Stimulated activated CD8-positive, alpha-beta memory T cell treated with anti-CD3 and anti-CD28 coated beads, Interleukin-15, amount 100 ng/mL, for 48 hours (primary cell): ENCODE results near the gene UBE2Z.
"Not testable (repeated sequence)": the region's sequence is repeated elsewhere in the genome, so short reads cannot be mapped to it uniquely, and the experiment has no call there.

ENCODE experiments used
- DNase-seq, 2 donors: peaks; one replicate each; pipeline ENCODE4 v3.0.0-alpha.2; 2020; ENCODE audit warnings: low read depth in 2 of 2

Gene UBE2Z

DNA sequence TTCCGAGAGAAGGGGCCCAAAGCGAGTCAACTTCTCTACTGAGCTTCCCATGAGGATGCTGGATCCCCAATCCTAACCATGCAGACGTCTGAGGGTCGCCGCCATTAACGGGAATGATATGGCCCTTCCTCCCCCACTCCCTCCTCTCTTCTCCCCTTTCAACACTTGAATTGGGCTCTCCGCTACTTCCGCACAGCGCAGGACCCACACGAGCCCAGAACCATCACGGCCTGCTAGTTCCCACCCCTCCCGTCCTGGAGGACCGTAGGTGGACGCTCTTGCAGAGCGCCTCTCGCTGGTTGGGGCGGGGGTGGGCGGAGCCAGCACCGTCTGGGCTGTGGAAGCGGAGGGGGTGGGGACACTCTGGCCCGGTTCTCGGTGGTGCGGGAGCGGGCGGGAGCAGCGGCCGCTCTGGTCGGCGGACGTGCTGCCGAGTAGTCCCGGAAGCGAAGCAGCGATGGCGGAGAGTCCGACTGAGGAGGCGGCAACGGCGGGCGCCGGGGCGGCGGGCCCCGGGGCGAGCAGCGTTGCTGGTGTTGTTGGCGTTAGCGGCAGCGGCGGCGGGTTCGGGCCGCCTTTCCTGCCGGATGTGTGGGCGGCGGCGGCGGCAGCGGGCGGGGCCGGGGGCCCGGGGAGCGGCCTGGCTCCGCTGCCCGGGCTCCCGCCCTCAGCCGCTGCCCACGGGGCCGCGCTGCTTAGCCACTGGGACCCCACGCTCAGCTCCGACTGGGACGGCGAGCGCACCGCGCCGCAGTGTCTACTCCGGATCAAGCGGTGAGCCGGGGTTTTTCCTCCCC, at the start of gene UBE2Z:
Gene UBE2Z (plus strand): TSS at position 361 of the 797 bp plus-strand sequence. CDS start 97 bp downstream, at position 458.
- peak; percentile 81 to 88 for DNase-seq

DNA sequence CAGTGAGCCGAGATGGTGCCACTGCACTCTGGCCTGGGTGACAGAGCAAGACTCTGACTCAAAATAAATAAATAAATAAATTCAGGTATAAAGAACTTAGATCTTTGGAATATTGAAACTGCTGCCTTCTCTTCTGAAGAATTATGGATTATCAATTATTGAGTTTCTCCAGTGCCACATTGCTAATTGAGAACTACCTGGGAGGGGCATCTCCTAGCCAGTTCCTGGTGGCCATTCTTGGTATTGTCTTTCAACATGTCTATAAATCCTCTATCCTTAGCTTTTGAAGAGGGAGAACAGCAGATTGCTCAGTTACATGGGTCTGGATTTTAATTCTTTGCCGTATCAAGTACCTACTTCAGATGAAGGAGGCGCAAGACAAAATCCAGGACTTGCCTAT, 48.2 kb upstream of the UBE2Z start:
- DNase-seq, result no peak

DNA sequence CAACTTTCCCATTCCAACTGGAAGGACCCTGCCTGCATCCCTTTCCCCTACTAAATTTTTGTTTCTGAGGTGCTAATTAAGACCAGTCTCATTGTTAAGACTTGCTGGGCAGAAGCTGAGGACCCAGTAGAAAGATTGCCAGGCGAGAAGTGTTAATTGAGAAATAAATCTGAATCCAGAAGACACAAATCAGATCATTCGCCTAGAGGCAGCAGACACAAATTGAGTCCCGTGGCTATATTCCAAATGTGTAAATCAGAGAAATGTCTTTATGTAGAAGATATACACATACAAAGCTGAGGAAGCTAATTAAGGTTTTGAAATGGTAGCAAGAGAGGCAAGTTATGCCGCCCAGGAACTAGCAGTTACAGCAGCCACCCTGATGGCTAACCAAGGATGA, 47.8 kb upstream of the UBE2Z start:
- no peak for DNase-seq

DNA sequence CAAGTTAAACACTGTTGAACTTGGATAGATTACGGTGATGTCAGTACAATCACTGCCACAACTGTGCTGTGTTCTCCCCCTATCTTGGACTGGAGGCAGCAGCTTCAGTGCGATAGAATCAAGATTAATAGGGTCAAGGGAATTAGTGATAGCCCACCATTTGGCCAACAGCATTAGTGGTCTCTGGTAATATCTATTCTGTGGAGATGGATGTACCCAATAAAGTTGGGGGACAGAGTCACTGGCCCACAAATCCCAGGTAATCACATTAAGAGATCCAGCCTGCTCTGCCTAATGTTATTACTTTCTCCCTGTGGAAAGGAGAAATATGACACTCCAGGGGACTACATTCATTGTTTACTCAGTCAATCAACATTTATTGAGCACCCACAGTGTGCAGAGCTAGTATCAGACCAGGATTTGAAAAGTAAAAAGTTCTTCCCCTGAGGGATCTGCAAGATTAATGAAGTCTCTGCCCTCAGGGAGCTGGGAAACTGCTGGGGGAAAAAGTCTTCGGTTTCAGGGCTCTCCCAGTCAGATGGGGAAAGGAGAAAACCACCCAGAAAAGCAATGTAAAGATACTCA, 39.2 kb upstream of the UBE2Z start:
- no peak for DNase-seq

DNA sequence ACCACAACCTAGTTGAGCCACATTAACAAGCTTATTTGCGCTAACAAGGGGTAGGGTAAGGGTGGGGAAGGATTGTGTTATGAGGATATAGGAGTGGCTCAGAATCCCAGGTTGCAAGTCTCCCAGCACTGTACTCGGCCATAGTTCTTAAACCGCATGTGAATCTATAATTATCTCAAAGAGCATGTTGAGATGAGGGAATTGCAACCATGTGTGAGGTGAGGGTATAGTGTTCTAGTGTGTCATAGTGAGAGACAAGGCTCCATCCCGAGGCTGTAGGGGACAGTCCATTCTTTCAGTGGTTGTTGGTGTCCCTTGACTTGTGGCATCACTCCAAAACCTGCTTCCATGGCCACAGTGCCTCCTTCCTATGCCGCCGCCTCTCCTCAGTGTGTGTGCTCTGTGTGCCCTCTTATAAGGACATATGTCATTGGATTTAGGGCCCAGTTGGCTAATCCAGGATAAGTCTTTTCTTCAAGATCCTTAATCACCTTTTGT, 38.3 kb upstream of the UBE2Z start:
- DNase-seq, result no peak

DNA sequence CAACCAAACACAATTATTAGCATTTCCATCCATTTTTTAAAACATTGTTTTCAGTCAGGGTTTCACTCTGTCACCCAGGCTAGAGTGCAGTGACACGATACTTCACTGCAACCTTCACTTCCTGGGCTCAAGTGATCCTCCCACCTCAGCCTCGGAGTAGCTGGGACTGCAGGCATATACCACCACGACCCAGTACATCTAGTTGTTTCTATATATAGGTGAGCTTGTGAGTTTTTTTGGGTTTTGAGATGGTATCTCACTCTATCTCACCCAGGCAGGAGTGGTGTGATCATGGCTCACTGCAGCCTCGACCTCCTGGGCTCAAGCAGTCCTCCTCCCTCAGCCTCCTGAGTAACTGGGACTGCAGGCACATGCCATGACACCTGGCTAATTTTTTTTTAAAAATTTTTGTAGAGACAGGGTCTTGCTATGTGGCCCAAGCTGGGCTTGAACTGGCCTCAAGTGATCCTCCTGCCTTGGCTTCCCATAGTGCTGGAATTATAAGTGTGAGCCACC, 37.1 kb upstream of the UBE2Z start:
- no peak for DNase-seq

DNA sequence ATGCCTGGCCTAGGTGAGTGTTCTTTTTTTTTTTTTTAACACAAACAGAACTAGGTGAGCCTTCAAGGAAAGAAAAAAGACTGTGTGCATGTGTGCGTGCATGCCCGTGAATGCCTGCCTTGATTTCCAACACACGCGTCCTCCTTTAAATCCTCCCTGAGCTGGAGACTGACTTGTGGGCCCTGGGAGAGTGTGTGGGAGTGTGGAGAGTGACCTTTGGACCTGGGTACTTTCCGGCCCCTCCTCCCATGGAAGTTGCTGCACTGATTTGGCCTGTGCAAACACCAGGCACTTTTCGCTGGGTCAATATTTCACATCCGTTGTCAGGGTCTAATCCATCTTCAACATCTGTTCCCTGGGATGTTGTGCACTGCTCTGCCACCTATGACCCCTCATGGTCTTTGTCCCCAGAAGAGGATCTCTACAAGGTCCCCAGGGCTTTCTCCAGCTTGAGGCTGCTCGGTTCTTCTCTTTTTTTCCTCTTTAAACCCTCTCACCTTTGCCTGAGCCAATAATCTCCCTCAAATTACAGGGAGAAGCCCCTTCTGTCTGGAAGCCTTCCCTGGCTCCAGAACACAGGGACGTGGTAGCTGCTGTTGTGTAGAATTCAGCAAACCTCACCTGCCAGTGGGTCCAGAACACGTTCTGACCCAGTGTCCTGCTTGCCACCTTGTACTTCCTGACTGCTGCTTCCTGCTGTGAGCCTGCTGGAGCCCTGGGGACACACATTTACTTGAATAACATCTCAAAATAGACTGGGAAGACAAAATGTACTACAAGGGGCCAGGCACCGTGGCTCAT, 36.5 kb upstream of the UBE2Z start:
- DNase-seq, result no peak

DNA sequence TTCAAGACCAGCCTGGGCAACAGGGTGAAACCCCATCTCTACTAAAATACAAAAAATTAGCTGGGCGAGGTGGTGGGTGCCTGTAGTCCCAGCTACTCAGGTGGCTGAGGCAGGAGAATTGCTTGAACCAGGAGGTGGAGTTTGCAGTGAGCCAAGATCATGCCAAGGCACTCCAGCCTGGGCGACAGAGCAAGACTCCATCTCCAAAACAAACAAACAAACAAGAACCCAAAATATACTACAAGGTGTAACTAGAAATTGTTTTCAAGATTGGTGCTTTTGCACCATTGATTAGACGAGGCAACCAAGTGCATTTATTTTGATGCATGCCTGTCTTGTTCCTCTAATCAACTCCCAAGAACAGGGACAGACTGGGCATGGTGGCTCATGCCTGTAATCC, 35.8 kb upstream of the UBE2Z start:
- DNase-seq, result not testable (repeated sequence)

DNA sequence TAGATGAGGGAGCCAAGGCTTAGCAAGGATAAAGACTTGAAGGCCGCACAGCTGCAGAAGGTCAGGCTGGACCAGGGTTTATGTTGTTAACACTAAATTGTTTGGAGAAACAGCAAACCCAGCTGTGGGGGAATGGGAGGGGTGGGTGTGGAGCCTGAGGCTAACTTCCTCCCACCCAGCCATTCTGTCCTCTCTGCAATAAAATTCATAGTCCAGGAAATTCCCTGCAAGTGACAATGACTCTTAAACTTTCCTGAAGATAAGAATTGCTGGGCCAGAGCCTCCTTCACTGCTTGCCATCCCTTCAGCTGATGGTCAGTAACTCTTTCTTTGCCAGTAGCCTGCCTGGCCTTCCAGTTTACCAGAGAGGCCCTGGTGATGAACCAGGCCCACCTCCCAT, 35.0 kb upstream of the UBE2Z start:
- no peak for DNase-seq

DNA sequence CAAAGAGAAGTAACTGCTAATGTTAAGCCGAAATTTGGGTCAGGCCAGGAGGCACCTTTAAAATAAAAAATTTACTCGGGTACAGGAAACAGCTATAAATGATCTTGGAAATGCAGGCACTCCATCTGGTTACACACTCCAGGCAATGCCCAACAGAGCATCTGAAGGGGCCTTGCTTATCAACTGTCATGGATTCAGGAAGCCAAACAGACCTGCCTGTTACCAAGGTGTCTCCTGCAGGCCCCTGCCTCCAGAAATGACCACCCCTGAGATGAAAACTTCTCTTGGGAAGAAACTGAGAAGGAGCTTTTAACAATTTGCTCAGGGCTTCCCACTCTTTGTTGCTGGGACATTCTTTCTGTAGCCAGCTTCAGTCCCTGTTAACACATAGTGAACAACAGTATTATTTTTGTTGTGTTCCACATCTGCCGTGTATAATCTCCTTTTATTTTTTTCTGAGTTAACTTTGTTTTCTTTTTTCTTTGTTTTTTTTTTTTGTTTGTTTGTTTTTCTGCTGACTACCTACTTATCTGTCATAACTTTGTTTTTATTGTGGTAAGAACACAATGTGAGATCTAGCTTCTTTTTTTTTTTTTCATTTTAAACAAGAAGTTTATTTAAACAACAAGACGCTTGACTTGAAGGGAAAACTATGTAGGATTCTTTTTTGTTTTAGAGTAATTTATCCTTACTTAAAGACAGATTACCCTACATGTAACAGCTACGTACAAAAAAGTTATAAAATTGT, 34.3 kb upstream of the UBE2Z start:
- no peak for DNase-seq

DNA sequence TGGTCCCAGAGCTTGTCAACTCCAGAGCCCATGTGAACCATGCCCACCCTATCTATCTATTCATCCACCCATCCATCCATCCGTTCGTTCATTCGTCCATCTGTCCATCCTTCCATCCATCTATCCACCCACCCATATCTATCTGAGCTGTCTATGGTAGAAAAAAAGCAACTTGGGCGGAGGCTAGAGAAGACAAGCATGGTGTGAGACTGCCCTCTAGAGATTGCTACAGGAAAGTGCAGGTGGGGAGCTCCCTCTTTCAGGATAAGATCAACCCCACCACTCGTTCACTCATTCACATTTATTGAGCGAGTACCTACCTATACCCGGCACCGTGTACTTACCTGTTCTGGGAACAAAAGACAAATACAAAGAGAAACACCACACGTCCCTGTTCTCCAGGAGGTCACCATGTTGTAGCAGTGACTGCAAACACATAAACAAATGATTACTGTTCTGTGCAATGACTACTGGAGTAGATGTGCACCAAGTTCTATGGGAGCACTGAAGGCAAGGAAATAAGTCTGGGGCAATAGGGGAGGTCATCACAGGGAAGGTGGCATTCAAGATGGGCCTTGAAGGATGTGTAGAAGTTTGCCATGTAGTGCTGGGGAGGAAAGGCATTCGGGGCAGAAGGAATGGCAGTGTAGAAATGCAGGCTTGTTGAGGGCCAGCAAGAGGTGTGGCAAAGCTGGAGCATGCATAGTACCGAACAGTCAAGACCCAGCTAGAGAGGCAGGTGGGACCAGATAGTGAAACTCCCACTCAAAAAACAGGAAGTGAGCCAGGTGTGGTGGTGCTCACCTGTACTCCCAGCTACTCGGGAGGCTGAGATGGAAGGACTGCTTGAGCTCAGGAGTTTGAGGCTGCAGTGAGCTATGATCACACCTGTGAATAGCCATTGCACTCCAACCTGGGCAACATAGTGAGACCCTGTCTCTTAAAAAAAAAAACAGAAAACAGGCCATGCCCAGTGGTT, 29.0 kb upstream of the UBE2Z start:
- DNase-seq, result peak in 1 of 2 donors; percentile 20

DNA sequence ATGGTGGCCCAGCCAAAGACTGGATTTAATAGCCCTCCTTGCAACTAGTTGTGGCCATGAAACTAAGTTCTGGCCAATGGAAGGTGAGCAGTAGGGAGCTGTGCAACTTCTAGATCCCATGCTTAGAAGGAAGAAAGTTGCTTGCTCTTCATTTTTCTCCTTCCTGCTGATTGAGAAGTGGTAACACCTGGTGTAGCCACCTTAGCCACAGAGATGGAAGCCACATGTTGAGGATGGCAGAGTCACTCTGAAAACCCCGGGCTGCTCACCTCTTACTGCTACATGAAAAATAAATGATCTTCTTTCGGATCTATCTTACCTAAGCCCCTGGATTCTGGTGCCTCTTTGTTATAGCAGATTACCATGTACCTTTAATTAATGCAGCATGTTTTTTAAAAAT, 25.9 kb upstream of the UBE2Z start:
- DNase-seq, result no peak

DNA sequence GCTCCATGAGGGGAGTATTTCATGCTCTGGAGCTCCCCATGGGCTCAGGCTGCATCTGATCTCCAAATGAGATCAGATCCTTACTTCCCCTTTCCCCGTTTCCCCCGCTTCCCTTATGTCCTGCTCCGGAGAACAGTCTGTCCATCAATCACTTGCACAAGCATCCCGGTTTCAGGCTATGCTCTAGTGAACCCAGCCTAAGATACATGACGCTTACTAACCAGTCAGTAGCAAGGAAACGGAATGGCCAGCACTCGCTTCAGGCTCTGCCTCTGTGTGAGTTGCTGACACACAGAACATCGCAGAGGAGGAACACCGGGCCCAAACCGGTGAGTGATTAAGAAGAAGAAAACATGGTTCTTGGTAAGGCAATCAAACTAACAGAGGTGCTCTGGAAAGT, 25.0 kb upstream of the UBE2Z start:
- no peak for DNase-seq

DNA sequence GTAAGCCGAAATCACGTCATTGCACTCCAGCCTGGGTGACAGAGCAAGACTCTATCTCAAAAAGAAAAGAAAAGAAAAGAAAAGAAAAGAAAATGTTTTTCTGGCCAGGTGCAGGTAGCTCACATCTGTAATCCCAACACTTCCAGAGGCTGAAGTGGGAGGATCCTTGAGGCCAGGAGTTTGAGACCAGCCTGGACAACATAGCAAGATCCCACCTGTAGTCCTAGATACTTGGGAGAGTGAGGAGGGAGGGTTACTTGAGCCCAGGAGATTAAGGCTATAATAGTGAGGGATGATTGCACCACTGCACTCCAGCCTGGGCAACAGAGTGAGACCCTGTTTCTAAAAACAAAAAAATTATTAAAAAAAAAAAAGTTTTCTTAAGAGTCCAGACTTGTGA, 18.1 kb upstream of the UBE2Z start:
- no peak for DNase-seq

DNA sequence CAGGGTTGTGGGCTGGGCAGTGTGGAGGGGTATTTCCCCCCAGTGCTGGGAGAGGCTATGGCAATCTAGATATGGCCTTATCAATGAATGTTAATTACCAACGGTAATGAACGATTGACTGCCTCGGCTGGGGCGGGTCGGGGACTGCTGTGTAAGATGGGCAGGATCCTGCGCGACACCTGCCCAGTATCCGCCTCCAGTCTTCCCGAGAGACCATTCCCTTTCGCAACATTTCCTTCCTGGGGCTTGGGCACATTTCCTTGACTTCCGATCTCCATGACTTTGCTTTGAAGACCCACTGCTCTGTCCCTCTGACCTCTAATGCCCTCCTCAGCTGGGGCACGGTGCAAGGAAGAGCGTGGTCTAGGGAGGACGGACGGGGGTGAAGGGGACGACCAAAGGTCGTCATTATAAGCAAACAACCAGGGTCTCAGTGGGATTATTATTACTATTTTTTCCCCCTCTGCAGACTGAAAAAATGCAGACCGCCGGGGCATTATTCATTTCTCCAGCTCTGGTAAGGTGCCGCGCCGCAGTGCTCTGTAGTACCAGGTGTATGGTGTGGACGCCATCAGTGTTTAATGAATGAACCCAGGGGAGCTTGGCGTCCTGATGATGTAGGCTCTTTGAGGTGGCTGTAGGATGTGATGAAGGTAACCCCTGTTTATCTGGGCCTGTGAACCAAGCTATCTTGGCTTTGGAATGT, 15.1 kb upstream of the UBE2Z start:
- DNase-seq, result no peak

DNA sequence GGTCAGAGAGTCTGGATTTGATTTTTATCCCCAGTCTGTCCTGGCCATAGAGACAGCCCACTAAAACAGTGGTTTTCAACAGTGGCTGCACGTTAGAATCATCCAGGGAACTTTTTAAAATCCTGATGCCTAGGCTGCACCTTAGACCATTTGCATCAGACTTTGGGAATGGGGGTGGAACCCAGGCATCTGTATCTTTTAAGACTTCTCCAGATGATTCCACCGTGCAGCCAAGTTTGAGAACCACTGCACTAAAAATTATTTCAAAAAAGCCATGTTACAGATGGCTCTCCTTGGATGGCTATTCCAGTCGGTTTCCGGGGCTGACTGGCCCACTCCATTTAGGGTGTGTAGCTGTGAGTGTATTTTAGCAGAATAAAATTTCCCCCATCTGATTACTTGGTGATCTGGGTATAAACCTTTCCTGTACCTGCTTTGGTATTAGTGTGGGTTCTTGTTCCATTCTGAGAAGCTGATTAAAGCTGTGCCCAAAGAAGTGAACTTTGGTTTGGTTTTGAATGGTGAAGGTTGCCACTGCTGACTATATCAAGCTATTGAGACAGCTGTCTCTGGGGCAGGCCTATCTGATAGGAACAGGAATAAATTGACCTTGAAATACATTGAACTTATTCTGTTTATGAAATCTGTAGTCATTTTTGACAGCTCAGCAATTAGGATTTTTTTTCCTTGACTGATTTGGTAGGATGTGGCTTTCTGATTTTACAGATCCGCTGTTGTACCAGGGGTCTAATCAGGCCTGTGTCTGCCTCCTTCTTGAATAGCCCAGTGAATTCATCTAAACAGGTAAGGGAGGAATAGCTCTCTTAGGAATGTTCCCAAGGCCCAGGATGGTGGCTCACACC, 14.3 kb upstream of the UBE2Z start:
- DNase-seq, result no peak

DNA sequence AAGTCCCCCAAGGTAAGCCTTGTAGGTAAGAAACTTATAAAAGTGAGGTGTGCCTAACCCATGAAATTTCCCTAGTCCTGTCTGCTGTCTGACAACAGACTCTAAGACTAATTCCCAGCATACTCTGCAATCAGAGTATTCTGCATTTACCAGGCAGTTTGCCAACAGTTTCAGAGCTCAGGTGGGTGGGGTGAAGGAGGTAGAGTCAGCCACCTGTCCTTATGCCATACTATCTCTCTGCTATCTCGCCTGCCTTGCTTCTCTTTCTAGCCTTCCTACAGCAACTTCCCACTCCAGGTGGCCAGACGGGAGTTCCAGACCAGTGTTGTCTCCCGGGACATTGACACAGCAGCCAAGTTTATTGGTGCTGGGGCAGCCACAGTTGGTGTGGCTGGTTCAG, 13.3 kb upstream of the UBE2Z start:
- no peak for DNase-seq

DNA sequence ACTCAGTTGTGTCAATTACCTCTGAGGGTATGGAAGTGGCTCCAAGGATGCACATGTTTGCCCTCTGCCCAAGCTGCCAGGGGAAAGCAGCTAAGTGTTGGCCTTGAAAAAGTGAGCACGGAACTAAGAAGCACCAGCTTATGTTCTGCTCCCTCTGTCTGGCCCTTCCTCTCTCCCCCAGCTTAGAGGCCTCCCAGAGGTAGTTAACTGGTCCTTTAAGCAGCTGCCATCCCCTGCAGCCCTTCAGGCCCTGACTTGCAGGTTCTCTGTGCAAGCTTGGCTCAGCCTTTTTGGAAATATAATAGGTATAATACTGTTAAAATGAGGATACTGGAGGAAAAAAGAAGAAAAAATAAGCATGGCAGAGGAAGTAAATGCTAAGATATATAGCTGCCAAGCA, 7.0 kb upstream of the UBE2Z start:
- no peak for DNase-seq

DNA sequence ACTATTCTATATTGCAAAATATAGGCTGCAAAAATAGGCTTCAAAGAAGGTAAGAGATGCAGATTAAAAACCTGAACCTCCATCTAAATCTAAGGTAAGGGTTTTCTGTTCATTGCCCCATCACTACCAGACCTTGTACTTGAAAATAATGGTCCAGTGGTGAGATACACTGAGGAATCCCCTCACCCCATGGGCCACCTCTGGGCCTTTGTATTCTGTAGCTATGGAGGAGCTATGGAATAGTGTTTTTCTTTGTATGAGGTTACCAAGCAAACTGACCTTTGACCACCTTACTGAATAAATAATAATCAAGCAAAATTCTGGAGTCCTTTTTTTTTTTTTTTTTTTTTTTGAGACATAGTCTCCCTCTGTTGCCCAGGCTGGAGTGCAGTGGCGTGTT, 4.8 kb upstream of the UBE2Z start:
- no peak for DNase-seq
